HG03521 (cell line): ENCODE measurements around the gene ISX.

Source experiments
- ATAC-seq: cut with Tn5 transposase; IDR thresholded peaks from one replicate; pipeline ENCODE4 v1.9.1; 2021; ENCODE audit warnings: mild to moderate bottlenecking, moderate library complexity; ENCODE audit not compliant: unreplicated experiment

ISX gene

DNA sequence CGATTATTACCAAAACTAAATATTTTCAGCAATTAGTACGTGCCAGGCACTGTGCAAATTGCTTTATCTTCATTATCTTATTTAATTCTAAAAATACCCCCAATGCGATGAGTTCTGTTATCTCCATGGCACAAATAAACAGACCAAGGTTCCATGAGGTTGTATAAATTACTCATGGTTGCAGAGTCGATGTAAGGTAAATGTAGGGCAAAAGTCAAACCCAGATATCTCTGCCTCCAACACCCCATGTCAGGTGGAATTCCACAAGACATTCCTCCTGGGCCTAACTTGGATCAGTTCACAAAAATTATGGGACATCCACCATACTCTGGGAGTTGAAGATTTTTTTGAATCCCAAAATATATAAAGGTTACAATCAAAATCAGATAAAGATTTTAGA, 43.7 kb downstream of the ISX start:
- no peak for ATAC-seq

DNA sequence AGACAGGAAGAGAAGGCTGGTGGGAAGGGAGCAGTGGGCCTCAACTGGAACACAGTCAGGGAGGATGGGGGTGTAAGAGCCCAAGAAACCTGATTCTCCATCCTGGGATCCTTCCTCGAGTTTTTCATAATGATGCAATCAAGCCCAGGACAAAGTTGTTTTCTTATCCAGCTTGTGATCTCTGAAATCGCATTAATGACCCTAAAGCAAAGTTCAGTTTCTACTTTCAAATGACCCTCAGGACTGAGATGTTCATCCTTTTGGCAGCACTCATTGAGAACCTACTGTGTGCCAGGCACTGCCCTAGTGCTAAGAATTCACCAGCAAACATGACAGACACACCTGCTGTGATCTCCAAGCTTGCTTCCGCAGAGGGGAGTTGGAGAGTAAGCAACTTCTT, 45.3 kb downstream of the ISX start:
- ATAC-seq = no peak

DNA sequence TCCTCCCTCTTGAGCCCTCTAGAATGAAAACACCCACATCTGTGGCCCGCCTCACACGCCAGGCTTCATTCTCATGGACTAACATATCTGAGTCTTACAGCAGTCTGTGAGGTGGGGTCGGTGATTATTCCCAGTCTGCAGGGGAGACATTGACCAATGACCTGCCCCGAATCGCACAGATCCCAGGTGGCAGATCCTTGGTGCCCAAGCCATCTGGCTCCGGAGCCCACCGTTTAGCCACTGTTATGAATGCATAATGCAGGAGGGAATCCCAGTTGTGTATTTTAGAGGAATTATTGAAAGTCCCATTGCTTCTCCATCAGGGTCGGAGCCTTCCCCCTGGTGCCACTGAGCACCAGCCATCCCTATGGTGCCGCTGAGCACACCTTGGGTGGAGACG, 47.4 kb downstream of the ISX start:
- ATAC-seq = no peak

DNA sequence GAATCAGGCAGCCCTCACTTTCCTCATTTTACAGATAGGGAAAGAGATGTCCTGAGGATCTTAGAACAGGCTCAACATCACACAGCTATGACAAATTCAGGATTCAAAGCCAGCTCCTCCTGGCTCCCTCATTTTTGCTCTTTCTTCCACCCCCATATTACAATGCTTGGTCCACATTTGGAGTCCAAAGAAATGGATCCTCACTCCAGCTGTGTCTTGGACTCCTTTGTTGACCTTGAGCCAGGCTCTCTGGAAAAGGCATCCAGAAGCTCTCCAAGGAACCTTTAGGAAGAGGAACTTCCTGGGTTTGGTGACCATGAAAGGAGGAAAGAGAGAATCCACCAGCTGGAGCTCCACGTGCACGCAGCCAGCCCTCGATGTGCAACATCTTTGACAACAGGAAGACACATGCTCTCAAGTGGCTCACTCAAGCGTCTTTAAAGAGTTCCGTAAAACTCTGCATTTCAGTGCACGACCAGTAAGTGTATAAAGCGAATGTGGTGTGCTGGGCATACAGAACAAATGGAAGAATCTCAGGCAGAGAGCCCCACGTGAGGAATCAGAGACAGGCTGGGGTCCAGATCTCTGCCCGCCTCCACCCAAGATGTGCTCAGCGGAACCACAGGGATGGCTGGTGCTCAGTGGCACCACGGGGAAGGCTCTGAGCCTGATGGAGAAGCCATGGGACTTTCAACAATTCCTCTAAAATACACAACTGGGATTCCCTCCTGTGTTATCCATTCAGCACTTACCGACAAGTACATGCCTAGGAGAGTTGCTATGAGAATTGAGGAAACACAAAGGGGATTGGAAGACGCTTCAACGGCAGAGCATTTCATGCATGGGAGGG, 48.4 kb downstream of the ISX start:
- ATAC-seq = no peak

DNA sequence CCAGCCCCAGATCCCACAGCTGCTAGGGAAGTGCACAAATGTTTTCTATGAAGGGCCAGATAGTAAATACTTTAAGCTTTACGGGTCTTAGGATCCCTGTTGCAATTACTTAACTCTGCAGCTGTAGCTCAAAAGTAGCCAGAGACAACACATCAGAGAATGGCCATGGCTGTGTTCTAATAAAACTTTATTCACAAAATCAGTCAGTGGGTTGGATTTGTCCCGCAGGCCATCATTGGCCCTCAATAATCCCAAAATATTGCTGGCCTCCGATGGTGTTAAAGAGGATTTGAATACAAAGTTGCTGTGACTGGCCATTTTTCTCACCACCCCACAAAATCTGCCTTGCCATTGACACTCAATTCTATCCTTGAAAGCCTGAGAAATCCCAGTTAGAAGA, 49.6 kb downstream of the ISX start:
- no peak for ATAC-seq

DNA sequence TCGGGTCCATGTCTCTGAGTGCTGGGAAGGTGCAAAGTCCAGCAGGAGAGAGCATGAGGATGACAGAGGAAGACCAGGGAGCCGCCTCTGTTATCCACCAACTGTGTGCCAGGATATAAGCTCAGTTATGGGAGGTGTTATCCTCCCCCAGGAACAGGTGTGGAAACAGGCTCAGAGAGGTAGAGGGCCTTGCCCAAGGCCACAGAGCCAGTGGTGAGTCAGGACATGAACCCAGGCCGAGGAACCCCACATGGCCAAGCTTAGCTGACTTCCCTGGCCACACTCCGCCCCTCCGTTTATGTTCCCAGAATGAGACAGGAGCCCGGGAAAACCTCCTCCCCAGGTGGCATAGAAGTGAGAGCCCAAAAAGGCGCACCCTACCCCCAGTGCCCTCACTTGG, 50.3 kb downstream of the ISX start:
- no peak for ATAC-seq

DNA sequence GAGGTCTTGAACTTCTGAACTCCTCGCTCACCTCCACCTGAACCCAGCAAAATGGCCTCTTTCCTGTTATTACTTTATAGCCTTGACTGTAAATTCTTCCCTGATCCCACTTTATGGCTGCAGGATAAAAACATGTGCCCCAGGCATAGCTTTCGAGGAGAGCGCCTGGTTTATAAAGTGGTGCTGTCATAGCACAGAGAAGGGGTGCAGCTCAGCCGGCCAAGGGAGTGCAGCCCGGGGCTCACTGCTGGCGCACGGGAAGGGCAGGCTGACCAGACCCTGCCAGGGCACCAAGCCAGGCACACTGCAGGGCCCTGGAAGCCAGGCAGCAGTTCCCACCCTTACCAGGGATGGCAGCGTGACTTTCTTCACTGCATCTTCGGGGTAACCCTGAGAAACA, 50.9 kb downstream of the ISX start:
- ATAC-seq = no peak

DNA sequence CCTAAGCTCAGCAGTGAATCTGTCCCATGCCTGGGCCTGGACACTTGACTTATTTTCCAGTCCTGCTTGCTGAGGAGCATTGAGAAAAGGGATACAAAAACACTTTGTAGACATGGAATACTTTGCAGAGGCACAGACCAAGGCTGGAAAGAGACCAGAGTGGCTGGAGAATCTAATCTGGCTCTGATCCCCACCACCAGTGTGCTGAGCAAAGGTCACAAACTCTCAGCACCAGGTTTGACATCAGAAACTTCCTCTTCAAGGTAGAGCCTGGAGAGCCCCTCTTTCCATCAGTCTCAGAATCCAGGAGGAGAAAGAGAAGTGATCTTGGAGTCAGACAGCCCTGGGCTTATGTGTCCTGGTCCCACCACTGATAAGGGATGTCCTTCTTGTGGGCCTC, 53.5 kb downstream of the ISX start:
- no peak for ATAC-seq

DNA sequence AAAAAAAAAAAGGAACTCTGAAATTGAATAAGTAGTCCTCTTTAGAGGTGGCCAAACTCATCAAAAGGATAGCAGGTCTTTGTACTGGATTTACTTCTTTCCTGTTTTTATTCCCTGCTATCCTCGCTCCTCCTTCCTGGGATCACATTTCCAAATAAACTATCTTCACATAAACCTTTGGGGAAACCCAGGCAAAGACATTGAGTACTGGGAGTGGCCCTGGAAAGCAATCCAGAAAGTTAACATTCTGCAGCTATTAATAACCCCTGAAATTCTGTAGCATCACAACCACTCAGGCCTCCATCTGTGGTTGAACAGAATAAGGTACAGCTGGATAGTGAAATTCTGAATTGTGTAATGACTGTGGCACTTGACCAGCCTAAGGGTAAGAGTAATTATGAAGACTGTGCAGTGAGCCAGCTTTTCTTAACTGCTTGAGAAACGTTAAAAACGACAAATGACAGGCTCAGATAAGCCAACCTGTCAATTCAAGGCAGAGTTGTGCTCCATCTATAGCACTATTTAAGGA, 58.8 kb downstream of the ISX start:
- no peak for ATAC-seq

DNA sequence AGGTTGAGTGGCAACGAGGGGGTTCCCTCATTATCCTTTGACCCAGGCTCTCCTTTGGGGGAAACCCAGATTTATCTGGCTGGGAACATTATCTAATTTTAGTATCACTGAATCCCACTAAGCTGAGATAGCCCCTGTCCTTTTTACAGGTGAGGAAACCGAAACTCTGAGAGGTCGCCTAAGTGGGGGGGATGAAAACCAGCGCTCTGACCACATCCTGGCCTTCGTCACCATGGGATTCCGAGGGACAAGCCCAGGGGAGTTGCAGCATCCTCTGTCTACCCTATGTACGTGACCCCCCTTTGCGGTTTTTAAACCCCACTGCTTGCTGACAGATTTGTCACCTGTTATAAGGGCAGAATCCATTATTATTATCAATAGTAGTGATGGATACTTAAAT, 61.0 kb downstream of the ISX start:
- no peak for ATAC-seq

DNA sequence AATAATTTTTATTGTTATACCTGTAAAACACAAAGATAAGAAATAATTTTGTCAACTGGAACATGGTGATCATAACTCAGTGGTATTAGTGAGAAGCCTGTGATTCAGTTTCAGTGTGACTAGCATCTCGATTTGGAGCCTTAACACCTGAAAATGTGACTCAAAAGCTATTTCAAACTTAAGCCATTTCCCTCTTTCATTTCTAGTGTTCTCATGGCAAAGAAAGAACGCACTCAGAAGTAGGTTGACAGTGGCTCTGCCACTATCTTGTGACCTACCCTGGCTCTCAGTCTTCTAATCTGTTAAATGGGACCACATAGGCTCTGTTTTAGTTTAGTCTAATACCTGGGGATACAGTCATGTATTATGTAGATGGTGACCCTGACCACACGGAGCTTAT, 62.7 kb downstream of the ISX start:
- ATAC-seq = peak; percentile 47

DNA sequence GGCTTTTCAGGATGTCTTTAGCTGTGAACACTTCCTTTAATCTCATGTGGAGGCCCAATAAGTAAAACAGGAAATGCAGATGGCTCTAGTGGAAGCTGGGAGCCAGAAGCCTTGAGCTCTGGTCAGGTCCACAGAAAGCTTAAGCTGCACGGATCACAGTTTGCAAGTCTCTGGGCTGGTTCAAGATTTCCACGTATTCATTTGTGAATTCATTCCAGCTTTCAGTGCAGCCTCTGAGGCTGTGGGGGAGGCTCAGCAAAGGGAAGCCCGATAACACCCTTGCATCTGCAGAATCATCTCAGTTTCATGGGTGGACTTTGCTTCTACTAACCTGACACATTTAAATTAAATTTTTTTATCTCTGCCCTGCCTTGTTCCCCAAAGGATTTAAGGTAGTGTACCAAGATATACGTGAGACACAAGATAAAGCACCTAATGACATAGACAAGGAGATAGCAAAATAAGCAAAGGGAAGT, 65.6 kb downstream of the ISX start:
- ATAC-seq = no peak

DNA sequence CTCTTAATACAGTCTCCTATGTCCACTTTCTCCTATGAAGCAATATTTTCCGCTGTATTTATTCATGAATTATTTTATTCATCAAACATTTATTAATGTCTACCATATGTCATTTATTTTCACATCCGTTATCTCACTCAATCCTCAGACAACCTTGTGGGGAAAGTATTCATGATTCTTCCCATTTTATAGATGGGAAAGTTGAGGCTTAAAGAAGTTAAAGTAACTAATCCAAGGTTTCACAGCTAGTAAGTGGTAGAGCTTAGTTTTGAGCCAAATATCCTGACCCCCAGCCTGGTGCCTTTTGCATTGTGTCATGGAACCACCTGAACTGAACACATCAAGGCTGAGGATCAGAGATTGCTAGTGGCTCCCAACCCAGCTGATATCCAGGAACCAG, 66.6 kb downstream of the ISX start:
- ATAC-seq = no peak

DNA sequence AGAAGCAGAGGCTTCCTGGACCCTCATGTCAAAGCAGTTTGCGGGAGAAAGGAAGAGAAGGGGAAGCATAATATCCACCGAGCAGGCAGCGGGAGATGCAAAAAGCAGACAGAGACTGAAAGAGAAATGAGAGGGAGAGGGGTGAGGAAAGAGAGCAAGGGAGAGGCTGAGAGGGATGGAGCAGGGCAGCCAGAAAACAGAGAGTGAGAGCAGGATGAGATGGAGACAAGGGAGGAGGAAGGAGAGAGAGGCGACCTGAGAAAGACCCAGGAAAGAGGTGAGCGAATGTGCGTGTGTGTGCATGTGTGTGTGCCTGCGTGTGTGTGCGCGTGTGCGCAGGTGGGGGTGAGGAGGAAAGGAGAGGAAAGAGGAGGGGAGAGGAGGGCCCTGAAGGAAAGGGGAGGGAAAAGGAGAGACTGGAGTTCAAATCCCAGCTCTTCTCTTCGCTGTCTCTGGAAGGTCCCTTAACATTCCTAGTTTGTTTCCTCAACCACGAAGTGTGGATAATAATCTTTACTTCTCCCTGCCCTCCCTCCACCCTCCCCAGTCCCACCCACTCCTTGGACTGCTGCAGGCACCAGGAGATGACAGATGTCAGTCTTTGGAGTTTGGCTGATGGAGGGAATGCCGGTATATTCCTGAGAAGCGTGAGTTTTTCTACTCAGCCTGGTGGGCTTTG, 67.9 kb downstream of the ISX start:
- no peak for ATAC-seq

DNA sequence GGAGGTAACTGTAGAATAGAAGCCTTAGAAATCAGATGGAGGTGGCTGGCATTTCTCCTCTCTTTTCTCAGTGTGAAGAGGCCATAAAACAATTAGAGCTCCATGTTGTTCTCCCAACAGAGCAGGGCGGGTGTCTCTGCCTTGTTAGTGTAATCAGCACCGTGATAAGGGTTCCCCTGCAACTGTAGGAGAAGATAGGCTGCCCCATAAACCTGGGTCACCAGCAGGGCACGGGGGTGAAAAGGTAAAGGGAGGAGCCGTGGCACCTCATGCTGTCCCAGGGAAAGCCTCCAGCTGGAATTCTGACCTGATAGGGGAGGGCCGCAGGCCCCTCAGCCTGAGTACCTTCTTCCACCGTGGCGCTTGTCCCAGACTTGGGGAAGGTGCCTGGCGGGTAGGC, 68.7 kb downstream of the ISX start:
- ATAC-seq = no peak

DNA sequence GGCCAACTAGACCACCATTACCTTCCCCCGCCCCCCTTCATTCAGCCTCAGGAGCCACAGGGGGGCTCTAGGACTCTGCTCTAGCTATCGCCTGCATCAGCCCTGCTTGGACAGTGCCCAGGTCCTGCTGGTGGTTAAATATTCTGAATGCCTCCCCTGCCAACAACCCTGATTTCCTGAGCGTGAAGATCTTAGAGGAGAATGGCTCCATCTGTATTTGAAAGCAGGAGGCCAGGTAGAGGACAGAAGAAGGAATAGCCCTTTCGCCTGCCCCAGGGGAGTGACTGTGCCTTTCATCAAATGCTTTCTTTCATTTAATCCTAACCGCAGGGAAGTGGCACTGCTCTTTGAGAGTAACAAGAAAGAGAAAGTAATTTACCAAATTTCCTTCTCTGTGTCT, 69.2 kb downstream of the ISX start:
- ATAC-seq = no peak
